GF-D8 (cell line): ENCODE measurements around the gene ASF1A.
A peak's percentile ranks its signal among the peaks of the same experiment; 100 is the strongest.

Source experiments
- DNase-seq: peaks from one replicate; lab custom pipeline; 2025; lab: John Stamatoyannopoulos, UW

ASF1A gene

GRCh38 chr6:118913161-118913560 is 19.2 kb downstream of the ASF1A start:
- DNase-seq = no peak

GRCh38 chr6:118914598-118914997 is 20.6 kb downstream of the ASF1A start:
- DNase-seq = no peak

GRCh38 chr6:118917546-118918328 is 23.8 kb downstream of the ASF1A start:
- DNase-seq = no peak

- DNase-seq = peak; percentile 2
Observed at GRCh38 chr6:118918329-118918725, 24.4 kb downstream of the ASF1A start.

GRCh38 chr6:118921084-118921483 is 27.1 kb downstream of the ASF1A start:
- no peak for DNase-seq

GRCh38 chr6:118923035-118923434 is 29.1 kb downstream of the ASF1A start:
- DNase-seq = no peak

- DNase-seq = no peak
Observed at GRCh38 chr6:118930680-118931079, 36.7 kb downstream of the ASF1A start.

- no peak for DNase-seq
Observed at GRCh38 chr6:118931436-118931835, 37.5 kb downstream of the ASF1A start.

- no peak for DNase-seq
Observed at GRCh38 chr6:118932421-118932820, 38.5 kb downstream of the ASF1A start.

- DNase-seq = no peak
Observed at GRCh38 chr6:118933855-118934460, 40.0 kb downstream of the ASF1A start.

- DNase-seq = peak; percentile 84
Observed at GRCh38 chr6:118934461-118935330, 40.7 kb downstream of the ASF1A start, which contains the start of gene MCM9. MCM9 (minus strand) TSS chr6:118935159; CDS start chr6:118931723, 3,436 bp downstream.

GRCh38 chr6:118935331-118935668 is 41.3 kb downstream of the ASF1A start:
- DNase-seq = no peak

GRCh38 chr6:118935978-118936703 is 42.2 kb downstream of the ASF1A start:
- DNase-seq = no peak

GRCh38 chr6:118939683-118940082 is 45.7 kb downstream of the ASF1A start:
- DNase-seq = no peak

GRCh38 chr6:118940770-118941169 is 46.8 kb downstream of the ASF1A start:
- DNase-seq = no peak

GRCh38 chr6:118945217-118945616 is 51.3 kb downstream of the ASF1A start:
- DNase-seq = no peak

- DNase-seq = no peak
Observed at GRCh38 chr6:118952683-118953082, 58.7 kb downstream of the ASF1A start.

- DNase-seq = no peak
Observed at GRCh38 chr6:118953391-118953790, 59.4 kb downstream of the ASF1A start.
